GM12891 (cell line): ENCODE results near the gene EFEMP2.

ENCODE experiments used
- DNase-seq: peaks from one replicate; pipeline ENCODE4 v3.0.0; 2011; ENCODE audit warnings: low spot score; ENCODE audit not compliant: insufficient read length
- FAIRE-seq: peaks from 2 replicates; lab custom pipeline; 2011; peaks lifted over from hg19 to GRCh38; lab: Jason Lieb, UNC
- PAX5 ChIP-seq: IDR thresholded peaks from 2 replicates; pipeline ENCODE4 v1.6.1; 2011; ENCODE audit warnings: low read length, moderate library complexity, mild to moderate bottlenecking; ENCODE audit not compliant: insufficient read depth, severe bottlenecking
- POLR2A ChIP-seq: IDR thresholded peaks from 2 replicates; pipeline ENCODE4 v1.6.1; 2011; ENCODE audit warnings: low read depth, low read length, control low read depth
- POLR2AphosphoS5 ChIP-seq: IDR thresholded peaks from 2 replicates; pipeline ENCODE4 v1.6.1; 2011; ENCODE audit warnings: low read depth, low read length, control low read depth
- POU2F2 ChIP-seq: IDR thresholded peaks from 2 replicates; pipeline ENCODE4 v1.6.1; 2011; ENCODE audit warnings: low read depth, mild to moderate bottlenecking, control low read depth, low read length, moderate library complexity
- SPI1 ChIP-seq: IDR thresholded peaks from 2 replicates; pipeline ENCODE4 v1.6.1; 2011; ENCODE audit warnings: low read depth, low read length, control low read depth
- TAF1 ChIP-seq: IDR thresholded peaks from 2 replicates; pipeline ENCODE4 v1.6.1; 2011; ENCODE audit warnings: low read depth, low read length, control low read depth

EFEMP2 gene

GRCh38 chr11:65879617-65880016, 7.0 kb upstream of the EFEMP2 start, which contains the start of gene CTSW:
Gene CTSW (plus strand): TSS chr11:65879837. CDS start chr11:65879855, 18 bp downstream.
- FAIRE-seq: peak; percentile 47
- DNase-seq: no peak
- no peak for TF ChIP-seq PAX5
- TF ChIP-seq TAF1: no peak
- TF ChIP-seq SPI1: no peak
- no peak for TF ChIP-seq POLR2AphosphoS5
- no peak for TF ChIP-seq POU2F2
- TF ChIP-seq POLR2A: no peak

- DNase-seq (peak; percentile 98), FAIRE-seq (peak; percentile 100)
- TF ChIP-seq TAF1 (no peak), POLR2A (peak; percentile 39; the same call in 1 of the 2 replicates)
These were observed 937 bp upstream of the EFEMP2 start for GRCh38 chr11:65873318-65874156.

GRCh38 chr11:65871811-65872548, 620 bp downstream of the EFEMP2 start:
- DNase-seq (no peak), FAIRE-seq (no peak)
- no peak for TF ChIP-seq POLR2AphosphoS5
- no peak for TF ChIP-seq SPI1
- TF ChIP-seq TAF1: no peak
- TF ChIP-seq POLR2A: no peak
- TF ChIP-seq PAX5: no peak
- TF ChIP-seq POU2F2: no peak

- TF ChIP-seq POLR2AphosphoS5 (no peak; the same call in 1 of the 2 replicates), POU2F2 (no peak)
- DNase-seq: no peak
- FAIRE-seq: peak; percentile 38
These were observed 1.6 kb downstream of the EFEMP2 start for GRCh38 chr11:65870706-65871681.

GRCh38 chr11:65870307-65870658, 2.3 kb downstream of the EFEMP2 start:
- DNase-seq: no peak
- no peak for FAIRE-seq
- TF ChIP-seq POU2F2 (no peak), POLR2A (no peak), PAX5 (no peak), SPI1 (no peak), POLR2AphosphoS5 (no peak), TAF1 (no peak)

- TF ChIP-seq TAF1 (no peak), SPI1 (no peak), POU2F2 (peak; percentile 54; the same call in 1 of the 2 replicates), POLR2AphosphoS5 (no peak; the same call in 1 of the 2 replicates), POLR2A (peak; percentile 36), PAX5 (no peak)
- DNase-seq (no peak), FAIRE-seq (no peak)
These were observed 2.8 kb downstream of the EFEMP2 start for GRCh38 chr11:65869643-65870306.

GRCh38 chr11:65868907-65869306, 3.7 kb downstream of the EFEMP2 start:
- DNase-seq: no peak
- no peak for TF ChIP-seq TAF1
- 0 out of 2 replicates have a peak, but pooled peaks have one; percentile 52 for TF ChIP-seq POLR2AphosphoS5
- TF ChIP-seq POLR2A: no peak; the same call in 1 of the 2 replicates
- TF ChIP-seq POU2F2: 0 out of 2 replicates have a peak, but pooled peaks have one; percentile 26
- no peak for TF ChIP-seq SPI1
- TF ChIP-seq PAX5: no peak
- FAIRE-seq: peak; percentile 23

- FAIRE-seq (no peak), DNase-seq (no peak)
- TF ChIP-seq PAX5 (no peak), POLR2A (no peak)
These were observed 4.4 kb downstream of the EFEMP2 start for GRCh38 chr11:65868076-65868667.

GRCh38 chr11:65867284-65868071, 5.1 kb downstream of the EFEMP2 start:
- TF ChIP-seq PAX5 (no peak), POLR2AphosphoS5 (no peak), TAF1 (no peak), POLR2A (no peak), POU2F2 (no peak), SPI1 (no peak)
- DNase-seq (no peak), FAIRE-seq (no peak)
